CD4-positive, CD25-positive, alpha-beta regulatory T cell (primary cell): ENCODE measurements around the gene CDKN2AIPNL. TPM values are rescaled to one million over a fixed set of nuclear protein-coding genes. Genes with fewer than 3 reads are reported as not detected.
"Not testable (repeated sequence)": the region's sequence is repeated elsewhere in the genome, so short reads cannot be mapped to it uniquely, and the experiment has no call there.

Experiments
- ATAC-seq, 2 donors: fragments of 150-1000 bp; cut with Tn5 transposase; one replicate each; pipeline ENCODE4 v1.10.0; 2021; ENCODE audit warnings: low read depth in 2 of 2, moderate number of reproducible peaks in 2 of 2, moderate library complexity in 1 of 2
- DNase-seq, 3 donors: peaks; one replicate each; pipeline versions ENCODE4 v3.0.0 to v3.0.0-alpha.2; 2012 to 2022; ENCODE audit warnings: mixed read lengths in 1 of 3
- H3K27ac ChIP-seq: one replicate; pipeline ENCODE4 v1.7.0; 2013; ENCODE audit warnings: mild to moderate bottlenecking, low read length; ENCODE audit not compliant: insufficient read depth, poor library complexity, severe bottlenecking
- H3K27me3 ChIP-seq: one replicate; pipeline ENCODE4 v1.7.0; 2013; ENCODE audit warnings: low read length; ENCODE audit not compliant: control insufficient read depth, insufficient read depth
- H3K36me3 ChIP-seq: one replicate; pipeline ENCODE4 v1.7.0; 2013; ENCODE audit warnings: mild to moderate bottlenecking, low read length, moderate library complexity; ENCODE audit not compliant: control insufficient read depth, insufficient read depth
- H3K4me1 ChIP-seq: 2 replicates; pipeline ENCODE4 v1.7.0; 2013; ENCODE audit warnings: mild to moderate bottlenecking, low read length; ENCODE audit not compliant: insufficient read depth, control insufficient read depth, poor library complexity, severe bottlenecking
- H3K4me3 ChIP-seq: one replicate; pipeline ENCODE4 v1.7.0; 2013; ENCODE audit warnings: low read depth, mild to moderate bottlenecking, low read length, moderate library complexity
- H3K9me3 ChIP-seq, 2 experiments: 1 replicate in 1 of 2; 2 replicates in 1 of 2; pipeline ENCODE4 v1.7.0; 2013; ENCODE audit warnings: low read length in 2 of 2, mild to moderate bottlenecking in 1 of 2, moderate library complexity in 1 of 2; ENCODE audit not compliant: control insufficient read depth in 2 of 2
- H3K27ac Mint-ChIP-seq, 3 donors: one replicate each; pipeline ENCODE4 v1.8.0; 2020 to 2022; ENCODE audit warnings: mild to moderate bottlenecking in 3 of 3, mixed read lengths in 3 of 3, moderate library complexity in 2 of 3
- H3K27me3 Mint-ChIP-seq: one replicate; pipeline ENCODE4 v1.8.0; 2022; ENCODE audit warnings: mild to moderate bottlenecking, mixed read lengths
- H3K36me3 Mint-ChIP-seq: one replicate; pipeline ENCODE4 v1.8.0; 2020; ENCODE audit warnings: mixed read lengths
- H3K4me1 Mint-ChIP-seq, 4 donors: one replicate each; pipeline ENCODE4 v1.8.0; 2020 to 2022; ENCODE audit warnings: mixed read lengths in 4 of 4, mild to moderate bottlenecking in 1 of 4
- H3K4me3 Mint-ChIP-seq, 4 donors: one replicate each; pipeline ENCODE4 v1.8.0; 2020 to 2022; ENCODE audit warnings: mild to moderate bottlenecking in 4 of 4, mixed read lengths in 4 of 4, moderate library complexity in 3 of 4
- H3K9me3 Mint-ChIP-seq, 7 donors: one replicate each; pipeline ENCODE4 v1.8.0; 2020 to 2022; ENCODE audit warnings: mixed read lengths in 7 of 7, mild to moderate bottlenecking in 3 of 7, moderate library complexity in 2 of 7
- polyA plus RNA-seq, 4 donors: library from polyadenylated mRNA; unstranded; fragments of 300-500 nt; fragmentation: Illumina TruSeq; gene quantifications; one replicate each; pipeline ENCODE4 v1.2.3, GENCODE V29; 2021
- total RNA-seq: library from RNA; stranded (reverse); gene quantifications from one replicate; pipeline ENCODE4 v1.2.3, GENCODE V29; 2022

Gene CDKN2AIPNL
- total and polyA plus RNA-seq, 5 donors from 2014 or later, result 13.5 to 32.4 (median 29.4) TPM

GRCh38 chr5:134426361-134426760 is 14.7 kb upstream of the CDKN2AIPNL start:
- Histone ChIP-seq H3K4me1 (no peaks in the 10 kb centered on the region), H3K27me3 (peaks cover 6% of the 10 kb centered on the region), H3K4me3 (no peak overlapping the region), H3K27ac (no peak overlapping the region), H3K9me3 (no peaks in the 10 kb centered on the region), H3K36me3 (no peaks in the 10 kb centered on the region)
- Mint-ChIP-seq H3K4me1 (no peaks in the 10 kb centered on the region), H3K4me3 (no peak overlapping the region), H3K36me3 (no peaks in the 10 kb centered on the region), H3K27me3 (peaks cover 23% of the 10 kb centered on the region), H3K9me3 (no peaks in the 10 kb centered on the region), H3K27ac (no peak overlapping the region)
- ATAC-seq, result no peak
- no peak for DNase-seq

GRCh38 chr5:134423376-134423775 is 11.7 kb upstream of the CDKN2AIPNL start:
- no peak for DNase-seq
- no peak overlapping the region for H3K27ac ChIP-seq
- Mint-ChIP-seq H3K9me3 (no peaks in the 10 kb centered on the region), H3K36me3 (no peaks in the 10 kb centered on the region), H3K27ac (no peak overlapping the region), H3K27me3 (peaks cover 15% of the 10 kb centered on the region), H3K4me1 (no peaks in the 10 kb centered on the region), H3K4me3 (no peak overlapping the region)
- no peaks in the 10 kb centered on the region for H3K36me3 ChIP-seq
- no peaks in the 10 kb centered on the region for H3K9me3 ChIP-seq
- no peak for ATAC-seq
- peaks cover 2% of the 10 kb centered on the region for H3K27me3 ChIP-seq
- H3K4me3 ChIP-seq, result no peak overlapping the region
- no peaks in the 10 kb centered on the region for H3K4me1 ChIP-seq

- no peak for DNase-seq
- Histone ChIP-seq H3K9me3 (no peaks in the 10 kb centered on the region), H3K27ac (no peak overlapping the region), H3K4me3 (no peak overlapping the region), H3K36me3 (no peaks in the 10 kb centered on the region), H3K27me3 (peaks cover 2% of the 10 kb centered on the region), H3K4me1 (no peaks in the 10 kb centered on the region)
- no peak for ATAC-seq
- Mint-ChIP-seq H3K27me3 (peaks cover 15% of the 10 kb centered on the region), H3K4me3 (no peak overlapping the region), H3K36me3 (no peaks in the 10 kb centered on the region), H3K9me3 (no peaks in the 10 kb centered on the region), H3K27ac (no peak overlapping the region), H3K4me1 (no peaks in the 10 kb centered on the region)
These were observed 11.2 kb upstream of the CDKN2AIPNL start for GRCh38 chr5:134422791-134423365.

GRCh38 chr5:134421038-134421437 is 9.4 kb upstream of the CDKN2AIPNL start:
- not testable (repeated sequence) for H3K36me3 ChIP-seq, H3K9me3 Mint-ChIP-seq, H3K36me3 Mint-ChIP-seq, H3K4me1 Mint-ChIP-seq, ATAC-seq, H3K27ac Mint-ChIP-seq, DNase-seq, H3K27me3 ChIP-seq, H3K27ac ChIP-seq, H3K4me1 ChIP-seq, H3K4me3 ChIP-seq, H3K27me3 Mint-ChIP-seq, H3K9me3 ChIP-seq, H3K4me3 Mint-ChIP-seq

GRCh38 chr5:134420343-134420742 is 8.7 kb upstream of the CDKN2AIPNL start:
- no peaks in the 10 kb centered on the region for H3K9me3 Mint-ChIP-seq

GRCh38 chr5:134418958-134419357 is 7.3 kb upstream of the CDKN2AIPNL start:
- ATAC-seq (no peak), DNase-seq (no peak)
- Histone ChIP-seq H3K4me3 (no peak overlapping the region), H3K27me3 (no peaks in the 10 kb centered on the region), H3K27ac (no peak overlapping the region), H3K4me1 (no peaks in the 10 kb centered on the region), H3K9me3 (no peaks in the 10 kb centered on the region), H3K36me3 (no peaks in the 10 kb centered on the region)
- no peaks in the 10 kb centered on the region for H3K36me3 Mint-ChIP-seq
- no peaks in the 10 kb centered on the region for H3K9me3 Mint-ChIP-seq
- no peaks in the 10 kb centered on the region for H3K4me1 Mint-ChIP-seq
- H3K27ac Mint-ChIP-seq, result no peak overlapping the region
- peaks cover 4% of the 10 kb centered on the region for H3K27me3 Mint-ChIP-seq
- H3K4me3 Mint-ChIP-seq, result no peak overlapping the region

More at GRCh38 chr5:134420343-134420742, 8.7 kb upstream of the CDKN2AIPNL start:
- Histone ChIP-seq H3K27me3 (no peaks in the 10 kb centered on the region), H3K4me3 (no peak overlapping the region), H3K4me1 (no peaks in the 10 kb centered on the region), H3K27ac (no peak overlapping the region), H3K36me3 (no peaks in the 10 kb centered on the region), H3K9me3 (no peaks in the 10 kb centered on the region)
- no peak for DNase-seq
- no peaks in the 10 kb centered on the region for H3K4me1 Mint-ChIP-seq
- H3K27me3 Mint-ChIP-seq, result peaks cover 4% of the 10 kb centered on the region
- no peaks in the 10 kb centered on the region for H3K36me3 Mint-ChIP-seq
- H3K4me3 Mint-ChIP-seq, result no peak overlapping the region
- H3K27ac Mint-ChIP-seq, result no peak overlapping the region
- no peak for ATAC-seq

- Mint-ChIP-seq H3K27me3 (peaks cover 4% of the 10 kb centered on the region), H3K9me3 (no peaks in the 10 kb centered on the region), H3K36me3 (no peaks in the 10 kb centered on the region), H3K27ac (no peak overlapping the region), H3K4me3 (no peak overlapping the region), H3K4me1 (peaks cover 0 to 6% (median 0%) of the 10 kb centered on the region in 4 donors)
- Histone ChIP-seq H3K36me3 (no peaks in the 10 kb centered on the region), H3K4me1 (peaks cover under 1% of the 10 kb centered on the region), H3K4me3 (no peak overlapping the region), H3K27me3 (no peaks in the 10 kb centered on the region), H3K27ac (no peak overlapping the region), H3K9me3 (no peaks in the 10 kb centered on the region)
- no peak for ATAC-seq
- DNase-seq, result no peak
These were observed 6.0 kb upstream of the CDKN2AIPNL start for GRCh38 chr5:134417707-134418106.

- no peak for ATAC-seq
- Histone ChIP-seq H3K27ac (no peak overlapping the region), H3K9me3 (no peaks in the 10 kb centered on the region), H3K27me3 (no peaks in the 10 kb centered on the region), H3K4me3 (no peak overlapping the region), H3K4me1 (peaks cover 22% of the 10 kb centered on the region), H3K36me3 (peaks cover 5% of the 10 kb centered on the region)
- Mint-ChIP-seq H3K4me1 (peaks cover 0 to 46% (median 25%) of the 10 kb centered on the region in 4 donors), H3K9me3 (no peaks in the 10 kb centered on the region), H3K27ac (peak overlapping the region in 2 of 3 donors; percentile 31 to 47), H3K4me3 (peak overlapping the region; percentile 35 to 93 (median 66)), H3K36me3 (peaks cover 7% of the 10 kb centered on the region), H3K27me3 (no peaks in the 10 kb centered on the region)
- no peak for DNase-seq
These were observed 1.4 kb upstream of the CDKN2AIPNL start for GRCh38 chr5:134413046-134413445.
